Measurements from ENCODE around the gene PRR33. TPM values are rescaled to one million over a fixed set of nuclear protein-coding genes. Genes with fewer than 3 reads are reported as not detected.

PRR33 gene
- total and polyA plus RNA-seq, 9 of the 15 experiments (the other 6 are each of a cell fraction or from before 2014, with no cell fraction given), result not detected

DNA sequence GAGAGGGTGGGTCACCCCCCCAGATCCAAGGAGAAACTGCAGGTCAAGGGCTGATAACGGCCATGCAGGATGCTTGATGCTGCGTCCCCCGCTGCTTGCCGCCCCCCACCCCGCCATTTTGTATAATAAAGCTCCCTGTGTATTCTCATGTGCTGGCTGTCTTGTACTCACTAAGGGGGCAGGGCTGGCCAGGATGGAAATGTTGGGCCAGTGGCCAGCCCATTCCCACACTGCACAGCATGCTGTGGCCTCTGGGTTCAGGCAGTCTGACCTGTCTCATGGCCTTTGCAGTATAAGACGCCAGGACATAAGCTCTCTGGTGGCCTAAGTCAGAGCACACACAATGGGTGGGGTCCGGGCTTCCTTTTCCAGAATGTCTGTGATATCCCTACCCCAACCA, 421 bp upstream of the PRR33 start:
- Histone ChIP-seq H4K20me1 (replicated peaks; ENCODE audit: control insufficient read depth, insufficient read depth, low read length) (no peaks in the 10 kb centered on the region; the same call in none of the 2 replicates), H3K36me3 (ENCODE audit: control insufficient read depth, insufficient read depth, low read length) (no peaks in the 10 kb centered on the region), H3K27ac (ENCODE audit: extremely low read depth, low read depth, low read length) (no peak overlapping the region), H3K27me3 (ENCODE audit: control insufficient read depth in 2 of 2, insufficient read depth in 2 of 2, low read length in 2 of 2) (peaks cover 15 to 55% of the 10 kb centered on the region in 2 experiments; a peak in 4 of 5 replicates), H3K79me2 (ENCODE audit: control insufficient read depth, insufficient read depth, low read length) (no peaks in the 10 kb centered on the region), H2AFZ (ENCODE audit: low read depth, low read length) (no peak overlapping the region), H3K4me1 (replicated peaks in 1 of 2; ENCODE audit: control insufficient read depth in 2 of 2, insufficient read depth in 2 of 2, low read length in 2 of 2) (peaks cover 0 to 9% of the 10 kb centered on the region in 2 experiments; a peak in 3 of 5 replicates), H3K4me2 (ENCODE audit: insufficient read depth, low read length) (no peak overlapping the region), H3K9me1 (ENCODE audit: control insufficient read depth, insufficient read depth, low read length) (no peaks in the 10 kb centered on the region), H3K9ac (ENCODE audit: insufficient read depth in 1 of 2, low read depth in 2 of 2, low read length in 2 of 2) (no peak overlapping the region), H3K9me3 (replicated peaks; ENCODE audit: control insufficient read depth, insufficient read depth, low read depth, low read length) (no peaks in the 10 kb centered on the region), H3K4me3 (no peak overlapping the region)
- no peak for TF ChIP-seq ZNF644 (tag; IDR thresholded peaks at IDR 0.05; ENCODE audit: low read depth)
- no peak for TF ChIP-seq SNRNP70 (optimal IDR thresholded peaks at IDR 0.05; ENCODE audit: low read depth, low read length)
- TF ChIP-seq CEBPB (tag; IDR thresholded peaks at IDR 0.05), result no peak
- no peak for TF ChIP-seq CSDE1 (IDR thresholded peaks at IDR 0.05)
- TF ChIP-seq, protein P1, sequence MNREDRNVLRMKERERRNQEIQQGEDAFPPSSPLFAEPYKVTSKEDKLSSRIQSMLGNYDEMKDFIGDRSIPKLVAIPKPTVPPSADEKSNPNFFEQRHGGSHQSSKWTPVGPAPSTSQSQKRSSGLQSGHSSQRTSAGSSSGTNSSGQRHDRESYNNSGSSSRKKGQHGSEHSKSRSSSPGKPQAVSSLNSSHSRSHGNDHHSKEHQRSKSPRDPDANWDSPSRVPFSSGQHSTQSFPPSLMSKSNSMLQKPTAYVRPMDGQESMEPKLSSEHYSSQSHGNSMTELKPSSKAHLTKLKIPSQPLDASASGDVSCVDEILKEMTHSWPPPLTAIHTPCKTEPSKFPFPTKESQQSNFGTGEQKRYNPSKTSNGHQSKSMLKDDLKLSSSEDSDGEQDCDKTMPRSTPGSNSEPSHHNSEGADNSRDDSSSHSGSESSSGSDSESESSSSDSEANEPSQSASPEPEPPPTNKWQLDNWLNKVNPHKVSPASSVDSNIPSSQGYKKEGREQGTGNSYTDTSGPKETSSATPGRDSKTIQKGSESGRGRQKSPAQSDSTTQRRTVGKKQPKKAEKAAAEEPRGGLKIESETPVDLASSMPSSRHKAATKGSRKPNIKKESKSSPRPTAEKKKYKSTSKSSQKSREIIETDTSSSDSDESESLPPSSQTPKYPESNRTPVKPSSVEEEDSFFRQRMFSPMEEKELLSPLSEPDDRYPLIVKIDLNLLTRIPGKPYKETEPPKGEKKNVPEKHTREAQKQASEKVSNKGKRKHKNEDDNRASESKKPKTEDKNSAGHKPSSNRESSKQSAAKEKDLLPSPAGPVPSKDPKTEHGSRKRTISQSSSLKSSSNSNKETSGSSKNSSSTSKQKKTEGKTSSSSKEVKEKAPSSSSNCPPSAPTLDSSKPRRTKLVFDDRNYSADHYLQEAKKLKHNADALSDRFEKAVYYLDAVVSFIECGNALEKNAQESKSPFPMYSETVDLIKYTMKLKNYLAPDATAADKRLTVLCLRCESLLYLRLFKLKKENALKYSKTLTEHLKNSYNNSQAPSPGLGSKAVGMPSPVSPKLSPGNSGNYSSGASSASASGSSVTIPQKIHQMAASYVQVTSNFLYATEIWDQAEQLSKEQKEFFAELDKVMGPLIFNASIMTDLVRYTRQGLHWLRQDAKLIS (CRISPR knock-in tag; IDR thresholded peaks at IDR 0.05), result no peak
- no peak for TF ChIP-seq FUS (optimal IDR thresholded peaks at IDR 0.05; ENCODE audit: low read depth, low read length)
- no peak for TF ChIP-seq PYGO2 (tag; IDR thresholded peaks at IDR 0.05)
- TF ChIP-seq KAT8 (IDR thresholded peaks at IDR 0.05; ENCODE audit: low read depth), result no peak
- TF ChIP-seq POLR2B (IDR thresholded peaks at IDR 0.05; ENCODE audit: low read depth, partially characterized antibody), result no peak
- no peak for TF ChIP-seq TAF7 (tag; IDR thresholded peaks at IDR 0.05)
- DNase-seq (ENCODE audit: extremely low read depth in 1 of 4, low spot score in 3 of 4), result no peak
- ChIA-PET CTCF (ENCODE audit: low intra/inter-chr PET ratio) (interaction anchor here (0.5 kb wide), 1 partner anchor 609 kb away, joined by 3 read pairs; no protein-coding TSS in a partner anchor), POLR2A (interaction anchor here (1.0 kb wide), 1 partner anchor 24 kb away, joined by 3 read pairs; no protein-coding TSS in a partner anchor)
- BruUV-seq (replicated peaks), result no TSS peak
- in situ Hi-C loops (cut with MboI) (no loop called here), intact Hi-C loops (cut with micrococcal nuclease) (no loop called here)
- FAIRE-seq, result no peak
- ATAC-seq, result no peak
- WGBS (ENCODE audit: insufficient coverage, low coverage, missing lambda C conversion rate), result 4% methylated on average over 7 of the region's 7 CpGs

Measured in K562 (cell line).